BJ (cell line): ENCODE data around the gene TIPARP. TPM values are rescaled to one million over a fixed set of nuclear protein-coding genes. Genes with fewer than 3 reads are reported as not detected.

Experiments used
- CTCF ChIA-PET: fragments of 350-600 bp; formaldehyde crosslinking; extraction: SDS; loops from one replicate; lab custom pipeline; 2021; ENCODE audit warnings: antibody characterized with exemption, inconsistent platforms; lab: Yijun Ruan, JAX
- POLR2A ChIA-PET: fragments of 300-600 bp; sonication (Branson Sonifier 250); formaldehyde crosslinking; extraction: SDS; loops from one replicate; lab custom pipeline; 2021; ENCODE audit warnings: antibody characterized with exemption; lab: Charles Lee
- DNase-seq: peaks from one replicate; pipeline ENCODE4 v3.0.0-alpha.2; 2011; ENCODE audit warnings: low read depth
- H3K27me3 ChIP-seq: 2 replicates; pipeline ENCODE4 v1.6.0; 2011; ENCODE audit warnings: low read length; ENCODE audit not compliant: control insufficient read depth, insufficient read depth
- H3K36me3 ChIP-seq: 2 replicates; pipeline ENCODE4 v1.5.1; 2011; ENCODE audit warnings: low read length; ENCODE audit not compliant: control insufficient read depth, insufficient read depth
- H3K4me3 ChIP-seq: 2 replicates; pipeline ENCODE4 v1.5.1; 2011; ENCODE audit warnings: low read depth, mild to moderate bottlenecking, control low read depth, low read length
- polyA plus RNA-seq: library from polyadenylated mRNA; depleted of rRNA; stranded (reverse); fragments of >200 nt; gene quantifications from 2 replicates; pipeline ENCODE4 v1.2.3, GENCODE V29; 2011
- TF ChIP-seq, protein P1 (sequence below): IDR thresholded peaks from 2 replicates; pipeline ENCODE4 v1.5.1; 2011; ENCODE audit warnings: low read depth, mild to moderate bottlenecking, control low read depth, inconsistent platforms, low read length, moderate library complexity; ENCODE audit not compliant: insufficient read depth

Gene TIPARP
- polyA plus RNA-seq, 1 experiment = 23.0 TPM

DNA sequence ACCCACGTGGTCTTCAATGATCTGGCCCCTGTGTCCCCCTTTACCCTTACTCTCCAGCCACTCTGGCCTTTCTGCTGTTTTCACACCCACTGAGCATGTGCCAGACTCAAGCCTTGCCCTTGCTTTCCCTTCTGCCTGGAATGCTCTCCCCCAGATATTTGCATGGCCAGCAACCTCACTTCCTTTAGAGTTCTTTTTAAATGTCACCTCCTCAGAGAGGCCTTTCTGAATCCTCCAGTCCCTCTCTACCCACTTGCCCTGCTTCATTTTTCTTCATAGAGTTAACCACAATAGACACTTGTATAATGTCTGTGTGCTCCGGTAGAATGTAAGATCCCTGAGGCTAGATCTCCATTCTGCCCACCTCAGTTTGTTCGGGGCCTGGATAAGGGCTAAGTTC lies 39.4 kb upstream of the TIPARP start:
- TF ChIP-seq, protein P1, sequence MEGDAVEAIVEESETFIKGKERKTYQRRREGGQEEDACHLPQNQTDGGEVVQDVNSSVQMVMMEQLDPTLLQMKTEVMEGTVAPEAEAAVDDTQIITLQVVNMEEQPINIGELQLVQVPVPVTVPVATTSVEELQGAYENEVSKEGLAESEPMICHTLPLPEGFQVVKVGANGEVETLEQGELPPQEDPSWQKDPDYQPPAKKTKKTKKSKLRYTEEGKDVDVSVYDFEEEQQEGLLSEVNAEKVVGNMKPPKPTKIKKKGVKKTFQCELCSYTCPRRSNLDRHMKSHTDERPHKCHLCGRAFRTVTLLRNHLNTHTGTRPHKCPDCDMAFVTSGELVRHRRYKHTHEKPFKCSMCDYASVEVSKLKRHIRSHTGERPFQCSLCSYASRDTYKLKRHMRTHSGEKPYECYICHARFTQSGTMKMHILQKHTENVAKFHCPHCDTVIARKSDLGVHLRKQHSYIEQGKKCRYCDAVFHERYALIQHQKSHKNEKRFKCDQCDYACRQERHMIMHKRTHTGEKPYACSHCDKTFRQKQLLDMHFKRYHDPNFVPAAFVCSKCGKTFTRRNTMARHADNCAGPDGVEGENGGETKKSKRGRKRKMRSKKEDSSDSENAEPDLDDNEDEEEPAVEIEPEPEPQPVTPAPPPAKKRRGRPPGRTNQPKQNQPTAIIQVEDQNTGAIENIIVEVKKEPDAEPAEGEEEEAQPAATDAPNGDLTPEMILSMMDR = no peak
- ChIA-PET CTCF (no interaction called here), POLR2A (no interaction called here)
- Histone ChIP-seq H3K36me3 (no peaks in the 10 kb centered on the region), H3K27me3 (no peaks in the 10 kb centered on the region), H3K4me3 (no peak overlapping the region)
- DNase-seq = no peak

DNA sequence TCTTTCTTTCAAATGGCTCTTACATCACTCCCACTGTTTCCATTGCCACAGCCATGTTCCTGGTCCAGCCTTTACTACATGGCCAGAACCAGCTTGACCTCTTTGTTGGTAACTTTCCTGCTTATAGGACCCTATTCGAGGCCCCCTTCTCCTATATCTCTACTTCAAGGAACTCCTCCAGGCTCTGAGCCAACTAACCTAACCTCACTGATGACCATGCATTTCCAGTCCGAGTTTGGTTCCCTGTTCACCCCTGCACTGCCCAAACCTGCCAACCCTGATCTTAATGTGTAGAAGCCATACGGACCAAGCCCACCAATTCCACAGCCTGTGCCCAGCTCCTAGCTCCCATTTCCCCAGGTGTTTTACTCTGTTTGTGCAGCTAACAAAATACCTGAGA lies 38.4 kb upstream of the TIPARP start:
- no peak for DNase-seq
- Histone ChIP-seq H3K4me3 (no peak overlapping the region), H3K27me3 (no peaks in the 10 kb centered on the region), H3K36me3 (no peaks in the 10 kb centered on the region)
- TF ChIP-seq, protein P1 = no peak
- CTCF ChIA-PET = no interaction called here
- POLR2A ChIA-PET = no interaction called here

DNA sequence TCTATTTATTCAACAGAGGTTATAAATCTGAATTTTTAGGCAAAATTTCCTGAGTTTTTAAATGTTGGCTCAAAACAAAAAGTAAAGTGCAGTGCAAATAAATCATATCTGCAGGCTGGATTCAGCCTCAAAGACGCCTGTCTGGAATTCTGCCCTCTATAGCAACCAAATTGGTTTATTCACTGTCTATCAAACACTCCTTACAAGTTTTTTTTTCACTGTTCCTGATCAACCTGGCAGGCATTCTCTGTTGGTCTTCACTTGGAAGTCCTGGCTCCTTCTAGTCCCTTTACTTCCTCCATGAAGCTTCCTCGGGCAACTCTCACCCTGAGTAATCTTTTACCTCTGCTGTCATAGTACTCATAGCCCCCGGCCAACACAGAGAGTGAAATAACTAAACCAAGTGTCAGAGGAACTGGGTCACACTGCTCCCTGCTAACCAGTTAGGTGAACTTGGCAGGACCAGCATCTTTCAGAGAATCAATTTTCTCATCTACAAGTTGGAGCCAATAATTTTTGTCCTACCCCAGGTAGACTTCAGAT lies 36.8 kb upstream of the TIPARP start:
- ChIA-PET CTCF (no interaction called here), POLR2A (no interaction called here)
- Histone ChIP-seq H3K27me3 (no peaks in the 10 kb centered on the region), H3K36me3 (no peaks in the 10 kb centered on the region), H3K4me3 (no peak overlapping the region)
- no peak for DNase-seq
- TF ChIP-seq, protein P1 = no peak

DNA sequence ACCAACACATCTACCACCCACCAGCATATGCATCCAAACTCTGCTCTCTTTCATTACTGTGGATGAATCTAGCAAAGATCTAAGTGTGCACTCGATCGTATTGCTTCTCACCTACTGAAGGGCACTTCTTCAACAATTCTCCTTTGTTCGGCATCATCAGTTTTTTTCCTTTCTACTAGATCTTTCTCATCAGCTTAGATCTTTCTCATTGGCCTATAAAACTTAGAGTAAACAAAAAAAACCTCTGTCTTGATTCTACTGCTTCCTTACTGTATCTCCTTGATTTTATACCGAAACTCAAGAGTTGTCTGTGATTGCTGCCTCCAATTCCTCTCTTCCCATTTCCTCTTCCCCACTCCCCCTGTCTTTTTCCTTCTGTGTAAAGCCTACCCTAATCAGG lies 36.1 kb upstream of the TIPARP start:
- CTCF ChIA-PET = no interaction called here
- Histone ChIP-seq H3K36me3 (no peaks in the 10 kb centered on the region), H3K27me3 (no peaks in the 10 kb centered on the region), H3K4me3 (no peak overlapping the region)
- TF ChIP-seq, protein P1 = no peak
- DNase-seq = no peak
- POLR2A ChIA-PET = no interaction called here

DNA sequence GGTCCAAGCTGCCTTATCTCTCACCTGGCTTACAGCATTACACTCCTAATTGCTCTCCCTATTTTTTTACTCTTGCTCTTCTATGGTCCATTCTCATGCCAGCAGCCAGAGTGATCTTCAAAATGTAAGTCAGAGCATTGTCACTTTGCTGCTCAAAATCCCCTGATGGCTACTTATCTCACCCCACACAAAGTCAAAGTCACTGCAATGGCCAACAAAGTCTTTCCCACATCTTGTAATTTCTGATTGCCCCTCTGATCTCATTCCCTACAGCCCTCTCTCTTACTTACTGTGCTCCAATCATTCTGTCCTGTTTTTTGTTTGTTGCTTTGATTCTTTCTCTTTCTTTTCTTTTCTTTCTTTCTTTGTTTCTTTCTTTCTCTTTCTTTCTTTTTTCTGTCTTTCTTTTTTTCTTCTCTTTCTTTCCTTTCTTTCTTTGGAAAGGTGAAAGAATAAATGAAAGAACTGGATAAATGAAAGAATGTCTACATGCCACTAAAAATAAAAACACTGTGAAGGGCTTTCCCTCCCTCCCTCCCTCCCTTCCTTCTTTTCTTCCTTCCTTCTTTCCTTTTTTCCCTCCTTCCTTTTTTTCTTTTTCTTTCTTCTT lies 34.9 kb upstream of the TIPARP start:
- Histone ChIP-seq H3K27me3 (no peaks in the 10 kb centered on the region), H3K4me3 (no peak overlapping the region), H3K36me3 (no peaks in the 10 kb centered on the region)
- TF ChIP-seq, protein P1 = no peak
- DNase-seq = no peak
- ChIA-PET CTCF (no interaction called here), POLR2A (no interaction called here)
